NCI-H226 (cell line): Measurements from ENCODE around the gene CBX3.
"Not testable (repeated sequence)": the region's sequence is repeated elsewhere in the genome, so short reads cannot be mapped to it uniquely, and the experiment has no call there.

Source experiments
- DNase-seq: peaks from one replicate; pipeline ENCODE4 v3.0.0-alpha.2; 2015

CBX3 gene

GRCh38 chr7:26201247-26202018, at the start of gene CBX3:
Gene CBX3 (plus strand): TSS chr7:26201745. CDS start chr7:26202999, 1,254 bp downstream.
- peak; percentile 85 for DNase-seq

DNA sequence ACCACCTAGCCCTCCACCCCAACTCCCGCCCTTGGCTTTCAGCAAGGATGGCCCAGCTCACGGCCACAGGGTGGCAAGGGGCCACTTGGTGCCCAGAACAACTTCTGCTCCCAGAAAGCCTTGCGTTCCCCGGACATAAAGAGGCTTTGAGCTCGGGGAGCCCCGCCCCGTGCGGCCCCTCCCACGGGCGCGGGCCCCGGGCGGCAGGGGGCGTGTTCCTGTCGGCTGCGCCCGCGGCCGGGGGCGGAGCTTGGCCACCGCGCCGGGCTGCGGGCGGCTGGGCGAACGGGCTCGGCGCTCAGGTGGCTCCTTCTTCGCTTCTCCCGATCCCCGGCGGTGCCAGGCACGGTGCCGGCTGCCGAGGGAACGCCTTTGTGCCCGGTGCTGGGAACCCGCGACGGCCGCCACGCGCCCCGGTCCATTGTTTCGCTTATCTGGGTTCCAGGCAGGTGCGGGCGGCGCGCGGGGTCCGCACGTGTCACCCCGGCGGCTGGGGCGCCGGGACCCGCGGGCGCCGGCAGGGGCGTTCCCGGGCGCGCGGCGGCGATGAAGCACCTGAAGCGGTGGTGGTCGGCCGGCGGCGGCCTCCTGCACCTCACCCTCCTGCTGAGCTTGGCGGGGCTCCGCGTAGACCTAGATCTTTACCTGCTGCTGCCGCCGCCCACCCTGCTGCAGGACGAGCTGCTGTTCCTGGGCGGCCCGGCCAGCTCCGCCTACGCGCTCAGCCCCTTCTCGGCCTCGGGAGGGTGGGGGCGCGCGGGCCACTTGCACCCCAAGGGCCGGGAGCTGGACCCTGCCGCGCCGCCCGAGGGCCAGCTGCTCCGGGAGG, 49.4 kb upstream of the CBX3 start, which contains the start of gene NFE2L3:
TSS of gene NFE2L3 (plus strand) at position 246 of the 829 bp plus-strand sequence. CDS start at position 547, 301 bp downstream.
- DNase-seq, result peak; percentile 85

DNA sequence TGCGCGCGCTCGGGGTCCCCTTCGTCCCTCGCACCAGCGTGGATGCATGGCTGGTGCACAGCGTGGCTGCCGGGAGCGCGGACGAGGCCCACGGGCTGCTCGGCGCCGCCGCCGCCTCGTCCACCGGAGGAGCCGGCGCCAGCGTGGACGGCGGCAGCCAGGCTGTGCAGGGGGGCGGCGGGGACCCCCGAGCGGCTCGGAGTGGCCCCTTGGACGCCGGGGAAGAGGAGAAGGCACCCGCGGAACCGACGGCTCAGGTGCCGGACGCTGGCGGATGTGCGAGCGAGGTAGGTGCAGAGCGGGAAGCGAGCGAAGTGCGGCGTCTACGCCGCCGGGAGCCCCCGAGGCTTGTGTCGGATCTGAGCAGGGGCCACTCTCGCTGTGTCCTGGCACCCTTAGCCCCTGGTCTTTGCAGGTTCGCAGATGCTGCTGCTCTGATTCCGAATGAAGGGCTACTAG, 48.7 kb upstream of the CBX3 start:
- DNase-seq, result not testable (repeated sequence)

- DNase-seq, result no peak
These were observed 48.2 kb upstream of the CBX3 start for GRCh38 chr7:26153241-26153822.

GRCh38 chr7:26153823-26154783, 47.4 kb upstream of the CBX3 start:
- DNase-seq, result peak; percentile 71

DNA sequence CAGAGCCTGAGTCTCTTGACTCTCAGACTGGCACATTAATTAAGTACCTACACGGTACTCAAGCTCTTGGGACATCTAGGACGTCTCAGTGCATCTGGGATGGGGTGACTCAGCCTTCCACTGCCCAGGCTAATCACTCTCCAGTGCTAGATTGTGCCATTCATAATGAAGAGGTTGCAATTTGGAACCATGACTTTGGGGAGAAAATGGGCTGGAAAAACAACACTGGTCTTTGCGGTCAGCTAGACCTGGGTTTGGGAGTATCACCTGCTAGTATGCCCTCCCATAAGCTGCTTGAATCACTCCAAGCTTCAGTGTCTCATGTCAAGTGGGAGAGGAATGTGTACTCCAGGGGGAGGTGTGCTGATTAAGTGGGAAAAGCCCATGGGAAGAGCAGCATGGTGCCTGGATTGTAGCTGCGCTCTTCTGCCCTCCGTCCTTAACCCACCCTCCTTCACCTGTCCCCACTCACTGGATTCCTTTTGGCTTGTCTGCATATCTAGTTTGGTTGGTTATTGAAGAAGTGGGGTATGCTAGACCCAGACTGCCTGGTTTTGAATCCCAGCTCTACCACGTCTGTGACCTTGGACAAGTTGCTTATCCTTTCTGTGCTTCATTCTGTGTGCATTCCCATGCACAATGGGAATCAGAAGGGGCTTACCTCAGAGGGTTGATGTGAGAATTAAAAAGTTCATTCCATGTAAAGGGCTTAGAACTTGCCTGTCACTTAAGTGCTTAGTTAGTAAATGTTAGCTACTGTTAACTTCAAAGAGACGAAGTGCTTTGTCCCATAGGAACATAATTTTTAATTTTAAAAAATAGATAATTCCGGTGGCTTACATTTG, 45.8 kb upstream of the CBX3 start:
- peak; percentile 99 for DNase-seq

- peak; percentile 100 for DNase-seq
These were observed 44.8 kb upstream of the CBX3 start for GRCh38 chr7:26156451-26157420.

GRCh38 chr7:26157520-26158105, 43.9 kb upstream of the CBX3 start:
- no peak for DNase-seq

DNA sequence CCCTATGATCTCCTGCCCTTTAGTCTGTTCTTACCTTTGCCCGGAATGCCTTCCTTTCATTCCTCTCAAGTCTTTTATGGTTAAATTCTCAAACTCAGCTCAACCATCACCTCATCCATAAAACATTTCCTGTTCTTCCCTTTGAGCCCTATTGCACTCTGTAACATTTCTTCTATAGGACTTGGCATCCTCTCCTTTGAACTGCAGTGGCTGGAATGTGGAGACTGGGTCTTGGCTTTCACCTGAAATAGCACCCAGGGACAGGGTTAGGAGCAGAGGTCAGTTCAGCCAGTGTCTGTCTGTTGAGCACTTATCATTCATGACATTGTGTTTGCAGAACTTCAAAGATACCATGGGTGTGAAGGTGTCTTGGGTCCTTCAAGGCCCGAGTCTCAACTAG, 42.3 kb upstream of the CBX3 start:
- peak; percentile 92 for DNase-seq

DNA sequence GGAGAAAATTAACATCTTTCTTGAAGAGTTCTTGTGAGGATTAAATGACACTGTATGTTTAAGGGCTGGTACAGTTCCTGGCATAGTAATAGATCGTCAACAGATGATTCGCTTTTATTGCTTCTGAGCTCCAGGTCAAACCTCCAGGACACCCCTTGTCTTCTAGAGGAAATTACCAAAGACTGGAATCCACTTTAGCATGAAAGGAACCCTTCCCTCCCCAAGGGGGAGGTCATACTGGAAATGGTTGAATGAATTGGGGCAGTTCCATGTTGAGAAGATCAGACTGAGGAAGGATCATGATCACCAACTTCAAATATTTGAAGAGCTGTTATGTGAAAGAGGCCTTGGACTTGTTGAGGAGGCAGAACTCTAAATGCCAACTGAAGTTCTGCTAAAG, 40.6 kb upstream of the CBX3 start:
- no peak for DNase-seq

GRCh38 chr7:26162431-26162830, 39.1 kb upstream of the CBX3 start:
- DNase-seq, result no peak

DNA sequence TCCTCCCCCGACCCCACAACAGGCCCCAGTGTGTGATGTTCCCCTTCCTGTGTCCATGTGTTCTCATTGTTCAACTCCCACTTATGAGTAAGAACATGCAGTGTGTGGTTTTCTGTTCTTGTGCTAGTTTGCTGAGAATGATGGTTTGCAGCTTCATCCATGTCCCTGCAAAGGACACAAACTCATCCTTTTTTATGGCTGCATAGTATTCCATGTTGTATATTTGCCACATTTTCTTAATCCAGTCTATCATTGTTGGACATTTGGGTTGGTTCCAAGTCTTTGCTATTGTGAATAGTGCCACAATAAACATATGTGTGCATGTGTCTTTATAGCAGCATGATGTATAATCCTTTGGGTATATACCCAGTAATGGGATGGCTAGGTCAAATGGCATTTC, 37.7 kb upstream of the CBX3 start:
- DNase-seq, result not testable (repeated sequence)

DNA sequence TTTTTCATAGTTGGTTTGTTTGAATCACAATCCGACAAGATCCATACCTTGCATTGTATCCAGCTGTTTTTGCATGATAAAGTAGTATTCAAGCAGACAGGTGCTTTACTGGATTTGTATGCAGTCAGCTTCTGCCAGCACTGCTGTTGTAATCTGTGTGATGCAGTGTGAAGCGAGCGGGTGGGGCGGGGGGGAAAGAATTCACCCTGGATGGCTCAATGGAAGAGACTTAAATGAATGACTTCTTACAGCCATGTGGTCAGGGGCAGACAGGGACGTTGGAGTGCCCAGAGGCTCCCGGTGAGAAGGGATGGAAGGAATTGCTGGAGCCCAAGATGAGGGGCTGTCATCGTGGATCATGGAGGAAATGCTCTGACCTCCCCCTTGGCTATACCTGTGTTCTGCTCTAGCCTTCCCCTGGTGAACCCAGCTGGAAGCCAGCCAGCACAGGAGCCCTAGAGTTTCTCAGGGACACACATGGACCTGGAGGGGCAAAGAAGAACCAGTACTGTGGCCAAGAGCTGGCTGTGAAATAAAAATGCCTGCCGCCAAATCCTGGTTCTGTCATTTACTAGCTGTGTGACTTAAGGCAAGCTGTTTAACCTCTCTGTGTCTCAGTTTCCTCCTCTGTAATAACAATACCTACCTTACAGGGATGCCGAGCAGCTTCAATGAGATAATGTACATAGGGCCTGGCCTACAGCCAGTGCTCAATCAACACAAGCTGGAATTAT, 35.4 kb upstream of the CBX3 start:
- no peak for DNase-seq

GRCh38 chr7:26166684-26167266, 34.8 kb upstream of the CBX3 start:
- DNase-seq, result no peak

- DNase-seq, result no peak
These were observed 34.1 kb upstream of the CBX3 start for GRCh38 chr7:26167303-26167934.

DNA sequence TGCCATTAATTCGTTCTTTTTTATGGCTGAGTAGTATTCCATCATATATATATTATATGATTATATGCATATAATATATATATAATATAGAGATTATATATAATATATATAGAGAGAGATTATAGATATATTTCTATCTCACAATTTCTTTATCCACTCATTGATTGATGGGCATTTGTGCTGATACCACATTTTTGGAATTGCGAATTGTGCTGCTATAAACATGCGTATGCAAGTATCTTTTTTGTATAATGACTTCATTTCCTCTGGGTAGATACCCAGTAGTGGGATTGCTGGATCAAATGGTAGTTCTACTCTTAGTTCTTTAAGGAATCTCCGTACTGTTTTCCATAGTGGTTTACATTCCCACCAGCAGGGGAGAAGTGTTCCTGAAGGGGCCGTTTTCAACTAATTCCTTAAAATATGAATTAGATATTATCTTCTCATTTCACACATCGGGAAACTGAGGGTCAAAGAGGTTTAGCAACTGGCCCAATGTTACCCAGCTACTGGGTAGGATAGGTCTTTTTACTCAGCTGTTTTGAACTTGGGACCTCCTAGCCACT, 33.0 kb upstream of the CBX3 start:
- DNase-seq, result no peak

DNA sequence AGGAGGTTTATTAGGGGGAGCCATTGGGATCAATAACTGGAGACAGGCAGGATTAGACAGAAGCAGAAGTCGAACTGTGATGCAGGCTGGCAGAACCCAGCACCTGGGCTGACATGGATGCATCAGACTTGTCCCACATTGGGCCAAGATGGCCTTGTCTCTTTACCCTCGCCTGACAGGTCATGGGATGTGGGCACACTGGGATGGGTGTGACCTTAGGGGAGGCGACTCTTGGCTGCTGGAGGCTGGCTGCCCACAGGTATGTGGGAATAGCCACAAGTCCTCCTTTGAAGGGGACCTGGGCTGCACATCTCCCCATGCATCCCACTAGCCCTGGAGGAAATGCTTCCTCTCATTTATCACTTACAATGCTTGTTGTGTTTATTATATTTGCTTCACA, 32.3 kb upstream of the CBX3 start:
- DNase-seq, result no peak

- no peak for DNase-seq
These were observed 30.9 kb upstream of the CBX3 start for GRCh38 chr7:26170663-26171062.
